Kidney (tissue), 14 donors: ENCODE measurements around the gene ESRRB. TPM values are rescaled to one million over a fixed set of nuclear protein-coding genes. Genes with fewer than 3 reads are reported as not detected.

Source experiments
- DNase-seq, 5 donors: peaks; one replicate each; pipeline ENCODE4 v3.0.0-alpha.2; 2013 to 2020
- FAIRE-seq: peaks from 2 replicates; lab custom pipeline; 2012; peaks lifted over from hg19 to GRCh38; lab: Jason Lieb, UNC
- H3K27ac ChIP-seq, 2 donors: one replicate each; pipeline ENCODE4 v1.7.0; 2013; ENCODE audit warnings: low read depth in 2 of 2, low read length in 2 of 2, inconsistent platforms in 1 of 2
- H3K27me3 ChIP-seq: one replicate; pipeline ENCODE4 v1.7.1; 2013; ENCODE audit warnings: low read length, inconsistent platforms; ENCODE audit not compliant: control insufficient read depth, insufficient read depth
- H3K36me3 ChIP-seq, 3 donors: one replicate each; pipeline versions ENCODE4 v1.7.0 to v1.7.1; 2013; ENCODE audit warnings: low read length in 3 of 3, control low read depth in 1 of 3, inconsistent platforms in 1 of 3; ENCODE audit not compliant: insufficient read depth in 3 of 3, control insufficient read depth in 2 of 3
- H3K4me1 ChIP-seq, 3 donors: one replicate each; pipeline versions ENCODE4 v1.7.0 to v1.7.1; 2013; ENCODE audit warnings: low read length in 3 of 3, inconsistent platforms in 1 of 3, low read depth in 1 of 3; ENCODE audit not compliant: control insufficient read depth in 2 of 3, insufficient read depth in 2 of 3
- H3K4me3 ChIP-seq, 3 donors: one replicate each; pipeline versions ENCODE4 v1.7.0 to v1.8.1; 2013; ENCODE audit warnings: low read length in 3 of 3, control low read depth in 1 of 3, inconsistent platforms in 1 of 3
- H3K9ac ChIP-seq, 3 donors: one replicate each; pipeline versions ENCODE4 v1.7.0 to v1.7.1; 2013; ENCODE audit warnings: low read length in 3 of 3, control low read depth in 1 of 3, inconsistent platforms in 1 of 3
- H3K9me3 ChIP-seq, 3 donors: one replicate each; pipeline versions ENCODE4 v1.7.0 to v1.7.1; 2013; ENCODE audit warnings: low read length in 3 of 3, control low read depth in 1 of 3, inconsistent platforms in 1 of 3; ENCODE audit not compliant: control insufficient read depth in 2 of 3, insufficient read depth in 1 of 3
- CTCF ChIP-seq: IDR thresholded peaks from 3 replicates; pipeline ENCODE4 v1.5.1; 2012; ENCODE audit warnings: mild to moderate bottlenecking, moderate library complexity, borderline replicate concordance; ENCODE audit not compliant: insufficient read depth; ENCODE audit errors: extremely low read depth
- intact Hi-C: fragments of 100-400 bp; cut with DNase I; formaldehyde crosslinking; loops from one replicate; pipeline ENCODE4 v1.11.1; 2022
- polyA plus RNA-seq: library from polyadenylated mRNA; stranded (reverse); fragments of 350-450 nt; fragmentation: Illumina TruSeq; extraction: RNeasy Lipid Tissue Mini Kit (QIAGEN cat#74804); gene quantifications from one replicate; pipeline ENCODE4 v1.2.3, GENCODE V29; 2014; ENCODE audit warnings: low read depth, low replicate concordance; ENCODE audit not compliant: insufficient read depth
- total RNA-seq: library from RNA; stranded (reverse); fragmentation: NEBNext Ultra II Directional; extraction: Animal tissue kit (Norgen Biotek cat#: 25700); gene quantifications from one replicate; pipeline ENCODE4 v1.2.1, GENCODE V29; 2021
- donor health status: control.
- donor health status: control.
- donor health status: control.
- donor health status: control.
- donor health status: control.
- donor health status: DM: yes; HTN: yes; CAD: no.
- donor health status: Normal renal cell carcinoma (clear cell type).

The ESRRB gene
- total and polyA plus RNA-seq, 2 donors from 2014 or later = 3.9 to 19.1 TPM

DNA sequence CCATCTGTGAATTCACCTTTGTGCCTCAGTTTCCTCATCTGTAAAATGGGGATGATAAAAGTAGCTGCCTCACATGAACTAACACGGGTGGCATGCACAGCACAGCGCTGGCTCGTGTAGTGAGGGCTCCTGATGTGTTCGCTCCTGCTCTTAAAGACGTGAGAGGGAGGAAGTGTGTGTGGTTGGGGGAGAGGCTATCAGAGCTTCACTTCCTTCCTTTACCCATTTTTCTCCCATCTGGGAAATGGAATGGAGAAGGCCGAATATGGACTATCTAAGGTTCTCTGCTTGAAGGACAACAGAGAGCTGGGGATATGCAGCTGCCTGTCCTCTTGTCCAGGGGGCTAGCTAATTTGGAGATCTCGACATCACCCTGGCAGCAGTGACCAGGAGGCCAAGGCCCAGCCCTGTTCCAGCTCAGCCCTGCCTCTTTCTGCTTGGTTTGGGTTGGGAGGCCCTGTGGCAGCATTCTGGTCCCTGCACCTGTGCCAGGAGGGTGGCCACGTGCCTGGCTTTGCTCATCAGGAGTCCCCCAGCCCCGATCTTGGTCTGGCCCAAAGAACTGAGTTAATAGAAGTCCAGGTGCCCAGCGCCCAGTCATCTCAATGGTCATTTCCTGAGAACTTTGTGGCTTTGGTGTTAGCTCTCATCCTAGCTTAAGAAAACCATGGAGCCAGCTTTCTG, 44.5 kb upstream of the ESRRB start:
- Histone ChIP-seq H3K9ac (no peak overlapping the region), H3K4me1 (no peaks in the 10 kb centered on the region), H3K27ac (no peak overlapping the region), H3K4me3 (no peak overlapping the region), H3K27me3 (no peaks in the 10 kb centered on the region), H3K36me3 (no peaks in the 10 kb centered on the region), H3K9me3 (no peaks in the 10 kb centered on the region)
- FAIRE-seq (no peak), DNase-seq (no peak)
- no peak for TF ChIP-seq CTCF
- intact Hi-C loops = no loop called here

DNA sequence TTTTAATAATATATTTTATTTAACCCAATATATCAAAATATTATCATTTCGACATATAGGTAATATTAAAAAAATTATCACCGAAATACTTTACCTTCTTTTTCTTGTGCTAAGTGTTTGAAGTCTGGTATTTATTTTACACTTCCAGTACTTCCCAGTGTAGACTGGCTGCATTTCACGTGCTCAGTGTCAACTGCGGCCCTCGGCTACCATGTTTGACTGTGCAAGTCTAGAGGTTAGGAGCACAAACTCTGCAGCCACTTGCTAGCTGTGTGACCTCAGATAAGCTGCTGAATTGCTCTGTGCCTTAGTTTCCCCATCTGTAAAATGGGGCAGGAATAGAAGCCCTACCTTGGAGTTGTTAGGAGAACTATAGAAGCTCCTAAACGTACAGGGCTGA, 42.3 kb upstream of the ESRRB start:
- intact Hi-C loops = no loop called here
- no peaks in the 10 kb centered on the region for H3K27me3 ChIP-seq
- no peak for DNase-seq
- H3K36me3 ChIP-seq = no peaks in the 10 kb centered on the region
- H3K9me3 ChIP-seq = no peaks in the 10 kb centered on the region
- H3K27ac ChIP-seq = no peak overlapping the region
- H3K9ac ChIP-seq = no peak overlapping the region
- no peak for TF ChIP-seq CTCF
- no peak overlapping the region for H3K4me3 ChIP-seq
- no peak for FAIRE-seq
- H3K4me1 ChIP-seq = no peaks in the 10 kb centered on the region

- H3K9me3 ChIP-seq = no peaks in the 10 kb centered on the region
- H3K27ac ChIP-seq = no peak overlapping the region
- H3K27me3 ChIP-seq = no peaks in the 10 kb centered on the region
- H3K36me3 ChIP-seq = no peaks in the 10 kb centered on the region
- intact Hi-C loops = no loop called here
- H3K4me1 ChIP-seq = no peaks in the 10 kb centered on the region
- DNase-seq (no peak), FAIRE-seq (no peak)
- H3K9ac ChIP-seq = no peak overlapping the region
- no peak overlapping the region for H3K4me3 ChIP-seq
- no peak for TF ChIP-seq CTCF
Measured at GRCh38 chr14:76334316-76334715, 41.6 kb upstream of the ESRRB start.

- H3K4me1 ChIP-seq = no peaks in the 10 kb centered on the region
- H3K9me3 ChIP-seq = no peaks in the 10 kb centered on the region
- no peaks in the 10 kb centered on the region for H3K36me3 ChIP-seq
- DNase-seq (no peak), FAIRE-seq (no peak)
- no peak overlapping the region for H3K27ac ChIP-seq
- H3K27me3 ChIP-seq = no peaks in the 10 kb centered on the region
- TF ChIP-seq CTCF = no peak
- no peak overlapping the region for H3K9ac ChIP-seq
- H3K4me3 ChIP-seq = no peak overlapping the region
- intact Hi-C loops = no loop called here
Measured at GRCh38 chr14:76336876-76337275, 39.1 kb upstream of the ESRRB start.
